GM18526 (cell line): ENCODE results near the gene MINAR1.

Source experiments
- POLR2A ChIP-seq: IDR thresholded peaks from 3 replicates; pipeline ENCODE4 v1.6.1; 2011; ENCODE audit not compliant: insufficient read length; ENCODE audit errors: extremely low read depth

Gene MINAR1

DNA sequence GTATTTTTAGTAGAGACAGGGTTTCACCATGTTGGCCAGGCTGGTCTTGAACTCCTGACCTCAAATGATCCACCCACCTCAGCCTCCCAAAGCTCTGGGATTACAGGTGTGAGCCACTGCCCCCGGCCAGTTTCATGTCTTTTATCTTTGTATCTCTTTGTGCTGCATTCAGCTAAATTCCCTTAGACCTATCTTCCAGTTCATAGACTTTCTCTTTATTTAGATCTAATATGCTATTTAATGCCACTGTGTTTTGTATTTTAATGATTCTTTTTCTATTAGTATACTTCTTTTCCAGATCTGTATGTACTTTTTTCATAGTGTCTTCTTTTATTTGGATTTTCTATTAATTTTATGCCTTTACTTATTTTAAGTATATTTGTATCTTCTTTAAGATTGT, 14.9 kb downstream of the MINAR1 start:
- no peak for TF ChIP-seq POLR2A

- no peak for TF ChIP-seq POLR2A
Measured at GRCh38 chr15:79450648-79451047, 18.5 kb downstream of the MINAR1 start.

GRCh38 chr15:79451361-79451999, 19.3 kb downstream of the MINAR1 start:
- TF ChIP-seq POLR2A: no peak

DNA sequence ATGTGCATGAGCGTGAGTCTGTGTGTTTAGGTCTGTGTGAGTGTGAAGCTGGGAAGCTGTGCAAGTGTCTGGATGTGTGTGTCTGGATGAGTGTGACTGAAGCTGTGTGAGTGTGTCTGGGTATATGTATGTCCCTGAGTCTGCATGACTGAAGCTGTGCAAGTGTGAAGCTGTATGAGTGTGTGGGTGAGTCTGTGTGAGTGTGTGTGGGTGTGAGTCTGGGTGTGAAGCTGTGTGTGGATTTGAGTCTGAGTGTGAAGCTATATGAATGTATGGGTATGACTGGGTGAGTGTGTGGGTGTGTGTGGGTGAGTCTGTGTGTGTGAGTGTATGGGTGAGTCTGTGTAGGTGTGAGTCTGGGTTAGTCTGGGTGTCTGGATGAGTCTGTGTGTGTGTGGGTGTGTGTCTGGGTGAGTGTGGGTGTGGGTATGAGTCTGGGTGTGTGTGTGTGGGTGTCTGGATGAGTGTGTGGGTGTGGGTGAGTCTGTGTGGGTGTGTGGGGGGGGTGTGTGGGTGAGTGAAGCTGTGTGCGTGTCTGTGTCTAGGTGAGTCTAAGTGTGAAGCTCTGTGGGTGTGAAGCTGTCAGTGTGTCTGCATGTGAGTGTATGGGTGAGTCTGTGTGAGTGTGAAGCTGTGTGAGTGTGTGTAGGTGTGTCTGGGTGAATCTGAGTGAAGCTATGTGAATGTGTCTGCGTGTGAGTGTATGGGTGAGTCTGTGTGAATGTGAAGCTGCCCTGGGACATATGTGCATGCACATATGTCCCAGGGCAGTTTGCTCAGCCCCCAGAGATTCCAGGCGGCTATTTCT, 20.3 kb downstream of the MINAR1 start:
- TF ChIP-seq POLR2A: no peak

- no peak for TF ChIP-seq POLR2A
Measured at GRCh38 chr15:79453446-79453845, 21.3 kb downstream of the MINAR1 start.

GRCh38 chr15:79454063-79454462, 21.9 kb downstream of the MINAR1 start:
- TF ChIP-seq POLR2A: no peak

DNA sequence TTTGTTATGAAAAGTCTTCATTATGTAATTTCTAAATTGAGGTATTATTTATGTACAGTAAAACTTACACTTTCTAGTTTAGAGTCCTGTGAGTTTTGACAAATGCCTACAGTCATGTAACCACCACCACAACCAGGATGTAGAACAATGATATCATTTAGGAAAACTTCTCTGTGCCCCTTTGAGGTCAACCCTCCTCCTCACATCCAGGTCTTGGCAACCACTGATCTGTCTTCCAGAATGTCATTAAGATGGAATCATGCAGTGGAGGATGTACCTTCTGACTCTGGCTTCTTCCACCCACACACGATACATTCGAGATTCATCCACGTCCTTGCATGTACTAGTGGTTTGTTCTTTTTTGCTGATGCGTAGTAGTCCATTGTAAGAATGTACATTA, 23.2 kb downstream of the MINAR1 start:
- TF ChIP-seq POLR2A: no peak

DNA sequence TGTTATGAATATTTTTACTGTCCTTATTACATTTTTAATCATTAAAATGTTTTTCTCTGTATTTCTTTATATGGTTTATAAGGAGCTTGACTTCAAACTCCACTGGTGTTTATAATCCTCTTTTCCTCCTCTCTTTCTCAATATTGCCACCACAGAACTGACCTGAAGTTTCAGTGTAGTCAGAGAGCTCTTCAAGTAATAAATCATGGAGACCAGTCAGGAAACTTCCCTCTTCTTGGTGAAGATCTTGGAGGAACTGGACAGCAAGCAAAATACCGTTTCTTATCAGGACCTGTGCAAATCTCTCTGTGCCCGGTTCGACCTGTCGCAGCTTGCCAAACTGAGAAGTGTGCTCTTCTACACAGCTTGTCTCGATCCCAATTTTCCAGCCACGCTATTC, 23.8 kb downstream of the MINAR1 start:
- TF ChIP-seq POLR2A: no peak

DNA sequence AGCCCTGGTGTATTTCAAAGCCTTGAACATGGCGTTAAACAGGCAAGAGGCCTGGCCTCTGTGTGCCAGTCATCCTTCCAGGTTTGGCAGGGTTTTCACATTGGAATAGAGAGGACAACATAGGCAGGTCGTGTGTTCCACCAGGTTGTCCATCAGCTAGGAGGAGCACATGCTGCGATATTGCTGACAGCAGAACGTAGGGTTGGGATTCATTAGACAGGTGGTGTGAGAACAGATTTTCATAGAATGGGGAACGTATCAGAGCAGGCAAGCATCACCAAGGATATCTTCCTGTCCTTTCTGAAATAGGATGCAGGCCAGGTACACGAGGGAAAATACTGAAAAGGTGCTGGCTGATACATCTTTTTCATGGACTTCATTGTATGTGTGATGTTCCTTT, 26.4 kb downstream of the MINAR1 start:
- no peak for TF ChIP-seq POLR2A

DNA sequence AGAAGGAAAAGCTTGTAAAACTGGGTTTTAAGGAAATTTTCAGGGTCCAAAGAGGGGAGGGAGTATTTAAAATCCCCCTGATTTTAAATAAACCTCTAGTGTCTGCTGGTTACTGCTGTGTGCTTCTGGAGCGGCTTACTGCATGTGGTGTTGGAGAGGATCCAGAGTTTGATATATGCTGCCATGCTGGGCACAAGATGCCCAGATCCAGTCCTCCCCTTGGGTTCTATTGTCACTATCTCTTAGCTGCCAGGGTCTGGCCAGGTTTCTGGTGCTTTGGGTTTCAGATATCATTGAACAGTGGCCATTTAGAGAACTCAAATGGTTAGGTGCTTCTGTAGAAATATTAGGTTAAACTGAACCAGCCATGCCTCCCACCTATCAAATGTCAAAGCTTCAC, 27.5 kb downstream of the MINAR1 start:
- TF ChIP-seq POLR2A: no peak

GRCh38 chr15:79463043-79463780, 31.1 kb downstream of the MINAR1 start:
- no peak for TF ChIP-seq POLR2A

DNA sequence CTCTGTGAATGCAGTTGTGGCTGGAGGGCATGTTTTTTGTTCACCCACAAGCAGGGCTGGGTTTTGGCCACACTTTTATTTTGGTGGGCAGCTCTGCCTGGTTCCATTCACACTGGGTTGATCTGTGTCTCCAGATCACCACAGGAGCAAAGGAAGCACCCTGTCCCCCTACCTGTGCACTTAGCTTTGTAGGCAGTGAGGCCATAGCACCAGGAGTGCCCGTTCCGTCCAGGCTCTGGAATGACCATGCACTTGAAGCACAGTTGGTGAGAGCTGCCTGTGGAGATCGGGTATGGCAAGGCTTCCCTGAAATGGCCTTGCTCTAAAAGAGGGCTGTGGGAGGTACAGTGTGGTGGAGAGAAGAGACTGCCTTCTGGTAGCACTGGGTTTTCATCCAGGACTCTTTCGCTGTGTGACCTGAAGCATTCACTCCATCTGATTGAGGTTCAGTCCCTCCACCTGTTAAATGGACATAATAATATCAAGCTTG, 31.7 kb downstream of the MINAR1 start:
- TF ChIP-seq POLR2A: no peak

DNA sequence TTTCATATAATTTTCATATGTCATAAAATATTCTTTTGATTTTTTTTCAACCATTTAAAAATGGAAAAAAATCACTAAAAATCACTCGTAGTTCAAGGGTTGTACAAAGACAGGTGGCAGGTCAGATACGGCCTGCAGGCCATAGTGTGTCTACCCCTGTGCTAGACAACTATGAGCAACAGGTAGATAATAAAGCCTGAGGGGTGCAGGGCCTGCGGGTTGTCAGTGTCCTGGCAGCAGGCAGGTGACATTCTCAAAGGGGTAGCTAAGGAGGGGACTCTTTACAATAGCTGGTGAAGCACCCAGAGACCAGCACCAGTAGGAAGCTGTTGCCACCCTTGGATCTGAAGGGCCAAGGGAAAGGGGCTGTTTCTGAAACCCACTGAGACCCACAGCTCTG, 34.4 kb downstream of the MINAR1 start:
- no peak for TF ChIP-seq POLR2A

DNA sequence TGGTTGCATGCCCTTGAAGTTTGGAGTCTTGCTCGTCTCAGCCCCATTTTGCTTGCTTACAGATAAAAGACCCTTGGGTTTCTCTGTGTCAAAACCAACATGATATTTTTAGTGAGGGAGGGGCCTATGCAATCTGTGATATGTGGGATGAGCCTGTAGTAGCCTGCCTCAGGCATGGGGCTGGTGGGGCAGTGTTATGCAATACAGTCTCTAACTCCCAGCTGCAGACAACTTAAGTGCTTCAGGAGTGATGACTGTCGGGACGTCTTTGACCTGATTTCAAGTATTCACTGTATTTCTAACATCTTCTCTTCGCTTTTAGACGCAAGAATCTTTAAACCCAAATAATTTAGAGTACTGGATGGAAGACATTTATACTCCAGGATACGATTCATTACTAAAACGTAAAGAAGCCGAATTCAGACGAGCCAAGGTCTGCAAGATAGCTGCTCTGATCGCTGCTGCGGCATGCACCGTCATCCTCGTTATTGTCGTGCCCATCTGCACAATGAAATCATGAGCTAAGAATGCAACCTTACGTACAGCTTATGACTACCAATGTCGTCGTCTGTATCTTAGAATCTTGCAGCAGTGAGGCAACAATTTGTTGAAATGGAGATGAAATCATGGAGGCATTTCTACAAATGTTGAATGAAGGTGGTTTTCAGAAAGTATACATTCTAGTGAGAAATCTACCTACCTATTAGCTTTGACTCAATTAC, 35.9 kb downstream of the MINAR1 start:
- TF ChIP-seq POLR2A: no peak

- no peak for TF ChIP-seq POLR2A
Measured at GRCh38 chr15:79472446-79472845, 40.3 kb downstream of the MINAR1 start.
